GM18951 (cell line): Measurements from ENCODE around the gene KMT2A.
"Not testable (repeated sequence)": the region's sequence is repeated elsewhere in the genome, so short reads cannot be mapped to it uniquely, and the experiment has no call there.

Source experiments
- POLR2A ChIP-seq: IDR thresholded peaks from 4 replicates; pipeline ENCODE4 v1.6.1; 2011; ENCODE audit warnings: mild to moderate bottlenecking; ENCODE audit not compliant: insufficient read length, insufficient read depth; ENCODE audit errors: extremely low read depth
- in situ Hi-C: fragments of 300-500 bp; cut with MboI; formaldehyde crosslinking; loops from one replicate; pipeline ENCODE4 v1.12.0; 2022; ENCODE audit warnings: low sequenced_read_pairs, mixed read lengths, inconsistent platforms; ENCODE audit not compliant: unreplicated experiment

The KMT2A gene

GRCh38 chr11:118438314-118438931 is 2.1 kb downstream of the KMT2A start:
- TF ChIP-seq POLR2A: no peak
- in situ Hi-C loops: no loop called here

GRCh38 chr11:118439646-118440045 is 3.4 kb downstream of the KMT2A start:
- no peak for TF ChIP-seq POLR2A
- in situ Hi-C loops: no loop called here

- TF ChIP-seq POLR2A: no peak
- in situ Hi-C loops: no loop called here
Measured at GRCh38 chr11:118441770-118442275, 5.5 kb downstream of the KMT2A start.

- no peak for TF ChIP-seq POLR2A
Measured at GRCh38 chr11:118442301-118442700, 6.0 kb downstream of the KMT2A start.

GRCh38 chr11:118442908-118443589 is 6.8 kb downstream of the KMT2A start:
- in situ Hi-C loops: no loop called here
- no peak for TF ChIP-seq POLR2A

More at GRCh38 chr11:118442301-118442700, 6.0 kb downstream of the KMT2A start:
- in situ Hi-C loops: no loop called here

- in situ Hi-C loops: no loop called here
- TF ChIP-seq POLR2A: no peak
Measured at GRCh38 chr11:118443590-118444218, 7.4 kb downstream of the KMT2A start.

- in situ Hi-C loops: no loop called here
- no peak for TF ChIP-seq POLR2A
Measured at GRCh38 chr11:118447423-118447822, 11.1 kb downstream of the KMT2A start.

GRCh38 chr11:118448294-118448693 is 12.0 kb downstream of the KMT2A start:
- in situ Hi-C loops: no loop called here
- no peak for TF ChIP-seq POLR2A

- no peak for TF ChIP-seq POLR2A
- in situ Hi-C loops: no loop called here
Measured at GRCh38 chr11:118449316-118449918, 13.1 kb downstream of the KMT2A start.

- no peak for TF ChIP-seq POLR2A
- in situ Hi-C loops: no loop called here
Measured at GRCh38 chr11:118450451-118450850, 14.2 kb downstream of the KMT2A start.

GRCh38 chr11:118462178-118462577 is 25.9 kb downstream of the KMT2A start:
- no peak for TF ChIP-seq POLR2A
- in situ Hi-C loops: no loop called here

- in situ Hi-C loops: not testable (repeated sequence)
Measured at GRCh38 chr11:118468968-118469367, 32.7 kb downstream of the KMT2A start.

- TF ChIP-seq POLR2A: no peak
- in situ Hi-C loops: no loop called here
Measured at GRCh38 chr11:118471030-118471429, 34.7 kb downstream of the KMT2A start.
